AG04449 (cell line): ENCODE data around the gene DHCR24.
"Not testable (repeated sequence)": the region's sequence is repeated elsewhere in the genome, so short reads cannot be mapped to it uniquely, and the experiment has no call there.

Experiments used
- CTCF ChIA-PET: fragments of 350-600 bp; formaldehyde crosslinking; extraction: SDS; loops from one replicate; lab custom pipeline; 2021; ENCODE audit warnings: antibody characterized with exemption; lab: Yijun Ruan, JAX
- POLR2A ChIA-PET: fragments of 400-600, 350-600 bp; formaldehyde crosslinking; extraction: SDS; loops from one replicate; lab custom pipeline; 2020; ENCODE audit warnings: antibody characterized with exemption, inconsistent platforms; lab: Yijun Ruan, JAX
- DNase-seq: peaks from one replicate; pipeline ENCODE4 v3.0.0-alpha.2; 2010; ENCODE audit warnings: low read depth, low spot score
- H3K4me3 ChIP-seq: 2 replicates; pipeline ENCODE4 v1.5.1; 2011; ENCODE audit warnings: low read depth, mild to moderate bottlenecking, control low read depth, low read length
- CTCF ChIP-seq: IDR thresholded peaks from one replicate; pipeline ENCODE4 v1.5.1; 2011; ENCODE audit warnings: mild to moderate bottlenecking, moderate library complexity, low read length, control low read depth, inconsistent platforms; ENCODE audit not compliant: insufficient read depth; ENCODE audit errors: missing control alignments

Gene DHCR24

DNA sequence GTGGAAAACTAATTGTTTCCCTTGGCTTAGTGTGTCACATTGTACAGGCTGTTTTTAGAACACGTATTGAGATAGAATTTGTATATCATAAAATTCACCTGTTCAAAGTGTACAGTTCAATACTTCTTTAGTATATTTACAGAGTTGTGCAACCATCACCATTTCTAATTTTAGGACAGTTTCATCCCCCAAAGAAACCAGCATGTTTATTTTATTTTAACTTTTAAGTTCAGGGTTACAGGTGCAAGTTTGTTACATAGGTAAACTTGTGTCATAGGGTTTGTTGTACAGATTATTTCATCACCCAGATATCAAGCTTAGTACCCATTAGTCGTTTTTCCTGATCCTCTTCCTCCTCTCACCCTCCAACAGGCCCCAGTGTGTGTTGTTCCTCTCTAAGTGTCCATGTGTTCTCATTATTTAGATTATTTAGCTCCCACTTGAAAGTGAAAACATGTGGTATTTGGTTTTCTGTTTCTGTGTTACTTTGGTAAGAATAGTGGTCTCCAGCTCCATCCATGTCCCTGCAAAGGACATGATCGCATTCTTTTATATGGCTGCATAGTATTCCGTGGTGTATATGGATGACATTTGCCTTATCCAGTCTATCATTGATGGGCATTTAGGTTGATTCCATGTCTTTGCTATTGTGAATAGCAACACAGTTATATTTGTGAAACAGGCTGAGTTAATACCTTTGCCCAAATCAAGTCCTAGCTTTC lies 35.2 kb upstream of the DHCR24 start:
- no peak overlapping the region for H3K4me3 ChIP-seq
- ChIA-PET POLR2A (no interaction called here), CTCF (interaction anchor here (0.8 to 2.5 kb wide), 3 partner anchors 9 to 23 kb away, joined by 3 to 10 read pairs (median 4); no protein-coding TSS in a partner anchor)
- no peak for TF ChIP-seq CTCF
- DNase-seq: no peak

DNA sequence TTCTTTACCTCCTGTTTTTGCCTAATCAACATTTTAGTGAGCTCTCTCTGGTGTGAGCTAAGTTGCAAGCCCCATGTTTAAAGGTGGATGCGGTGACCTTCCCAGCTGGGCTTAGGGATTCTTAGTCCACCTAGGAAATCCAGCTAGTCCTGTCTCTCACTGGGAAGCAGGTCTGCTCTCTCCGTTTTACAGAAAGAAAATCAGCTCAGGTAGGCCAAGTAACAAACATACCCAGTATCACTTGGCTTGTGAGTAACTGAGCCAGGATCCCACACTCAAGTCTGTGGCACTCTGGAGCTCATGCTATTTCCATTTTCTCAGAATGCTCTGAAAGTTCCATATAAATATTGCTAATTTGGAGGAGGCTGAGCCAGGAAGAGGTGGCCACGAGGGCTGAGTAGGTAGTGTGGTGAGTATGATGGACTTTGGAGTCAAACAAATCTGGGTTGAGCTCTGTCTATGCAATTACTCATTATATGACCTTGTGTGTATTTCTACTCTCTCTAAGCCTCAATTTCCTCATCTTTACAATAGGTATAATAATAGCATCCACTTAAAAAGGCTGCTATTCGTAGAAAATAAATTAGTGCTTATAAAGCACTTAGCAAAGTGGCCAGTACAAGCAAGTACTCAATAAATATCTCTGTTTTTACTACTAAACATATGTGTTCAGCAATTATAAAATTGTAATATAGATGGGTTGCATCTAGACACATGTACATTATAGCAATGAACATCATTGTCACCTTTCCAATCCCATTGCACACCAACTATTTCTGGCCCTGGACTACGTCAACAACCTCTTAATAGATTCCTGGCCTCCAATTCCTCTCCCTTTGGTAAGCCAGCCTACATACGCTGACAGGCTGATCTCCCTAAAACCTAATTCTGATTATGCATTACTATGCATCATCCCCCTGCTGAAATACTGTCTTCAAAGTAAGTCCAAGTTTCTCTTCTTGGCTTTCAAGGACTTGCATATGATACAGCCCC lies 32.7 kb upstream of the DHCR24 start:
- ChIA-PET CTCF (no interaction called here), POLR2A (no interaction called here)
- H3K4me3 ChIP-seq: no peak overlapping the region
- no peak for TF ChIP-seq CTCF
- no peak for DNase-seq

DNA sequence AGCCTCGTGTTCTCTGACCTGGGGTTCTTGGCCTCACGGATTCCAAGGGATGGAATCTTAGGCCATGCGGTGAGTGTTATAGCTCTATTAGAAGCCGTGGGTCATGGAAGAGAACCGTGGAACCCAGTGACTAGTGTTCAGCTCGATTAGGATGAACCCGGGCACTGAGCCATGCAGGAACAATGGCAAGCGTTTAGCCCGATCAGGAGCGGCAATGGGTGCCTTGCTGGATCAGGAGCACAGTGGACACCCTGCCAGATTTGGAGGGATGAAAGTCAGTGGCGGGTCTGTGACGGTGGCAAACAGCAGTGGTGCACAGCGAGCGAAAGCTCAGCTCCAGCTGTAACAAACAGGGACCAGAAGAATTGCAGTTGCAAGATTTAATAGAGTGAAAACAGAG lies 24.1 kb upstream of the DHCR24 start:
- CTCF ChIA-PET: interaction anchor here (0.9 kb wide), 1 partner anchor 11 kb away, joined by 3 read pairs; no protein-coding TSS in a partner anchor
- DNase-seq, POLR2A ChIA-PET, H3K4me3 ChIP-seq: not testable (repeated sequence)

DNA sequence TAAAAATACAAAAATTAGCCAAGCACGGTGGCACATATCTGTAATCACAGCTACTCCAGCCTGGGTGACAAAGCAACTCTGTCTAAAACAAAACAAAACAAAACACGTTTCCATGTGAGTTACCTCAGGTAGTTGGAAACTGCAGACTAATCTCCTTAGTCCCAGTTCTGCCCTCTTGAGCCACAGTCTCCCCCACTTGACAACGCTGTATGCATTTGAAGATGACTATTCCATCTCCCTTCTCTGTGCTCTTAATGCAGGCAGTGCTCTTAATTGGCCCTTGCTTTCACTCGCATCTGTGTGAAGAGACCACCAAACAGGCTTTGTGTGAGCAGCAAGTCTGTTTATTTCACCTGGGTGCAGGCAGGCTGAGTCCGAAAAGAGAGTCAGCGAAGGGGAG lies 19.6 kb upstream of the DHCR24 start:
- POLR2A ChIA-PET: no interaction called here
- CTCF ChIA-PET: interaction anchor here (1.3 kb wide), 1 partner anchor 39 kb away, joined by 4 read pairs; no protein-coding TSS in a partner anchor
- no peak for DNase-seq
- no peak overlapping the region for H3K4me3 ChIP-seq
- TF ChIP-seq CTCF: no peak

DNA sequence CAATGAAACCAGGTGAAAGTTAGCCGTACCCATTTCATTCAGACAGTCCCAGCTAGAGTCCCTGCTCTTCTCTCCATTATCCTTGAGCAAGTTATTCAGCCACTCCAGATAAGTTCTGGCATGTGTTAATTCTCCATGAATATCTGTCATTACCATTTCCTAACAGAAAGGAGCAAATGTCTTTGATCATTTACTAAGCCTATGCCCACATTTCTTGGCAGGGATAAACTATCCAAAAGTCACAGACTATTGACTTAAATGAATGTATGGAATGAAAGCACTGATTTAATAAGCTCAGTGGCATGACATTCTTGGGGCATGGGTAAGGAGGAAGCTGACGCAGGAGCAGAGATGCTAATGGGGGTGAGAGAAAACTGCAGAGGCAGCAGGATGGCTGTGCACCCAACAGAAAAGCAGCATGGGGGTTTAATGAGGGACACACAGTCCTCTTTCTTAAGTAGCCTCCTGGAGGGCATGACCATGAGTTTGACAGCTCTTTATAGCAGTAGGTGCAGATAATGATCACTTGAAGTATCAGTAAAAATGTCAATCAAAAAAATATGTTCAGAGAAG lies 17.6 kb upstream of the DHCR24 start:
- H3K4me3 ChIP-seq: no peak overlapping the region
- DNase-seq: peak; percentile 89
- CTCF ChIA-PET: interaction anchor here (0.9 to 2.1 kb wide), 5 partner anchors 15 to 118 kb away, joined by 3 to 16 read pairs (median 4); no protein-coding TSS in a partner anchor
- POLR2A ChIA-PET: interaction anchor here (0.6 to 1.6 kb wide), 5 partner anchors 18 to 30 kb away, joined by 3 to 7 read pairs (median 3); partner anchors contain the start of gene DHCR24
- no peak for TF ChIP-seq CTCF

DNA sequence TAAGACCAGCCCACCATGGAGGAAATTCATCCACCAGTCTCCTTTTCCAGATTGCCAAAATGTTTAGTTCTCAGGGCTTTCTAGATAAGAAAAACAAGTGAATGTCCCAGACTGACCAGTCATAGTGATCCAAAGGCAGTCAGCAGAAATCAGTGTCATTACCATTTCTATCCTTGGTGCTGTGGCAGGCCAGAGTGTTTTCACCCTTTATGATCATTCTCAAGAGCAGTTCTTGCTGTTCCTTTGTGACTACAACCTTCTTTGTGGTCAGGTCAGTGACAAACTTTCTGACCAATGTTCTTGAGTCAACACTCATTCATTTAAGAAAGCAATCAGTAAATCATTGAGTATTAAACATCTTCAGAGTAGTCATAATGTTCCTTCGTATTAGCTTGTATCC lies 7.3 kb upstream of the DHCR24 start:
- H3K4me3 ChIP-seq: no peak overlapping the region
- ChIA-PET CTCF (interaction anchor here (0.6 kb wide), 1 partner anchor 56 kb away, joined by 3 read pairs; no protein-coding TSS in a partner anchor), POLR2A (no interaction called here)
- TF ChIP-seq CTCF: no peak
- no peak for DNase-seq
